ENCODE data around the gene PELO. TPM values are rescaled to one million over a fixed set of nuclear protein-coding genes. Genes with fewer than 3 reads are reported as not detected.

Gene PELO
- total RNA-seq, 4 donors from 2014 or later: 10.2 to 22.3 (median 12.9) TPM

DNA sequence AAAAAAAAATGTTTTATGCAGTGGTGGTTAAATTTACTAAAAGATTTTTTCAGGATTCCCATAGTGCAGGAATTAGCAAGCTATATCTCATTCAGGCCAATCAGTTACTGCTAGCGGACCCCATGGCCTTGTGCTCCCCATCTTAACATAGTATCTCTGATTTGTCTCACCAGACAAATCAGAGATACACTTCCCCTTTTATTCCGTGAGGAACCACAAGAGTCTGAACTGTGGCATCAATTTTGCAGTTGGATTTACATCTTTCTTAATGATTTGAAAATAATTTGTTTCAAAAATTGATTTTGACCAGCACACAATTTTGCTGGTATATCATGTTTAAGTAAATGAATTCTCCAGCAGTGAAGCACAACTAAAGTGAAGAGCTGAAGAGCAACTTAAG lies 17.9 kb downstream of the PELO start:
- H3K36me3 ChIP-seq: peaks cover 0 to 5% (median 0%) of the 10 kb centered on the region in 3 donors
- H3K9me3 ChIP-seq: no peaks in the 10 kb centered on the region
- no peak overlapping the region for H3K4me3 ChIP-seq
- peak overlapping the region in 1 of 4 donors; percentile 53 for H3K27ac ChIP-seq
- TF ChIP-seq, protein P1, sequence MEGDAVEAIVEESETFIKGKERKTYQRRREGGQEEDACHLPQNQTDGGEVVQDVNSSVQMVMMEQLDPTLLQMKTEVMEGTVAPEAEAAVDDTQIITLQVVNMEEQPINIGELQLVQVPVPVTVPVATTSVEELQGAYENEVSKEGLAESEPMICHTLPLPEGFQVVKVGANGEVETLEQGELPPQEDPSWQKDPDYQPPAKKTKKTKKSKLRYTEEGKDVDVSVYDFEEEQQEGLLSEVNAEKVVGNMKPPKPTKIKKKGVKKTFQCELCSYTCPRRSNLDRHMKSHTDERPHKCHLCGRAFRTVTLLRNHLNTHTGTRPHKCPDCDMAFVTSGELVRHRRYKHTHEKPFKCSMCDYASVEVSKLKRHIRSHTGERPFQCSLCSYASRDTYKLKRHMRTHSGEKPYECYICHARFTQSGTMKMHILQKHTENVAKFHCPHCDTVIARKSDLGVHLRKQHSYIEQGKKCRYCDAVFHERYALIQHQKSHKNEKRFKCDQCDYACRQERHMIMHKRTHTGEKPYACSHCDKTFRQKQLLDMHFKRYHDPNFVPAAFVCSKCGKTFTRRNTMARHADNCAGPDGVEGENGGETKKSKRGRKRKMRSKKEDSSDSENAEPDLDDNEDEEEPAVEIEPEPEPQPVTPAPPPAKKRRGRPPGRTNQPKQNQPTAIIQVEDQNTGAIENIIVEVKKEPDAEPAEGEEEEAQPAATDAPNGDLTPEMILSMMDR (IDR thresholded peaks at IDR 0.05): no peak
- TF ChIP-seq POLR2A (IDR thresholded peaks at IDR 0.05): no peak
- no peaks in the 10 kb centered on the region for H3K27me3 ChIP-seq
- peaks cover 0 to 26% (median 10%) of the 10 kb centered on the region in 4 donors for H3K4me1 ChIP-seq
- no peak for DNase-seq

DNA sequence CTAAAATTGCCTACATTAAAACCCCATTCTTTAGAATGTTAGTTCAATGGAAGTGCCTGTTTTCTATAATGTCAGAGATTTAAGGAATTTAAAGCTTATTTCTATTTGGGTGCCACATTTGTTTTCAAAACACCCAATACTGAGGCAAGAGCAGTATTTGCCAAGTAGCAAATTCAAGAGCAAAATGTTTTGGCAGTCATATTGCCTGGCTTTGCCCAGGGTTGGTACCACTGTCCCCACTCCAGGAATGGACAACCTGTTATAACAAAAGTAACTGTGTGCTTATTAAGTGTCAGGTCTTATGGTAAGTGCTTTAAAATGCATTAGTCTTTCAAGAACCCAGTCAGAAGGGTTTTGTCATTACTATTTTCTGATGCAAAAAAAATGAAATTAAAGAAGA lies 19.3 kb downstream of the PELO start:
- Histone ChIP-seq H3K27ac (peak overlapping the region in 1 of 4 donors; percentile 58), H3K4me1 (peaks cover 0 to 20% (median 5%) of the 10 kb centered on the region in 4 donors)
- TF ChIP-seq, protein P1 (IDR thresholded peaks at IDR 0.05): no peak
- TF ChIP-seq POLR2A (IDR thresholded peaks at IDR 0.05): no peak

GRCh38 chr5:52807723-52808122 lies 20.0 kb downstream of the PELO start:
- peaks cover 0 to 20% (median 3%) of the 10 kb centered on the region in 4 donors for H3K4me1 ChIP-seq
- no peaks in the 10 kb centered on the region for H3K27me3 ChIP-seq
- no peak overlapping the region for H3K4me3 ChIP-seq
- no peaks in the 10 kb centered on the region for H3K36me3 ChIP-seq
- H3K9me3 ChIP-seq: no peaks in the 10 kb centered on the region
- H3K27ac ChIP-seq: peak overlapping the region in 1 of 4 donors; percentile 58
- TF ChIP-seq POLR2A (IDR thresholded peaks at IDR 0.05): no peak
- TF ChIP-seq, protein P1 (IDR thresholded peaks at IDR 0.05): no peak
- DNase-seq: no peak

More for the DNA sequence above, 19.3 kb downstream of the PELO start:
- no peaks in the 10 kb centered on the region for H3K27me3 ChIP-seq
- no peak overlapping the region for H3K4me3 ChIP-seq
- no peak for DNase-seq
- no peaks in the 10 kb centered on the region for H3K9me3 ChIP-seq
- peaks cover 0 to 1% (median 0%) of the 10 kb centered on the region in 3 donors for H3K36me3 ChIP-seq

DNA sequence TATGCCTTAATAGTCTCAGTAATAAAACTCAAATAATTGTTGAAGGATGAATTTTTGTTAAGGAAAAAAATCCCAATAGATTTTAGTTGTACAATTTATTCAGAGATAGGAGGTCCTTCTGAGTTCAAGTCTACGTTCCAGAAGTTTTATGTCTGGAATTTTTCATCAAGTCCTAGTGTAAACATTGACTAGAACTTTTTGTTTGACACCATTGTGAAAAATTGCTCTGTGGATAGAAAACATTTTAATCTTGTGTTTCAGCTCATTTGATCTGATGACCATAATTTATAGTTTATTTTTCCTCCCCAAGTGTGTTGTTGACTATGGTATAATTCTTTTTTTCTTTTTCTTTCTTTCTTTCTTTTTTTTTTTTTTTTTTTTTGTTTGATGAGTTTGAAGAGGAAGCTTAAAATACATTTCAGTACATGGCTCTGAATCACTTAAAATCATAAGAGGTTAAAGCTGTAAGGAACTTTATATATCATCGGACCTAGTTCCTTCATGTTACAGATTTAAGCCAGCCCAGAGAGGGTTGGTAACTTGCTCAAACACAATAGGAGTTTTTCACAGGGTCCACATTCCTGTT lies 20.7 kb downstream of the PELO start:
- H3K27me3 ChIP-seq: no peaks in the 10 kb centered on the region
- peak overlapping the region in 2 of 4 donors; percentile 37 to 58 for H3K27ac ChIP-seq
- peaks cover 0 to 20% (median 0%) of the 10 kb centered on the region in 4 donors for H3K4me1 ChIP-seq

GRCh38 chr5:52809884-52810283 lies 22.2 kb downstream of the PELO start:
- H3K27me3 ChIP-seq: no peaks in the 10 kb centered on the region
- H3K4me3 ChIP-seq: no peak overlapping the region
- H3K4me1 ChIP-seq: peaks cover 0 to 18% (median 0%) of the 10 kb centered on the region in 4 donors
- no peaks in the 10 kb centered on the region for H3K36me3 ChIP-seq
- no peak for DNase-seq
- peak overlapping the region in 3 of 4 donors; percentile 21 to 58 (median 31) for H3K27ac ChIP-seq
- TF ChIP-seq, protein P1 (IDR thresholded peaks at IDR 0.05): no peak
- no peak for TF ChIP-seq POLR2A (IDR thresholded peaks at IDR 0.05)
- H3K9me3 ChIP-seq: no peaks in the 10 kb centered on the region

More for the DNA sequence above, 20.7 kb downstream of the PELO start:
- Histone ChIP-seq H3K36me3 (no peaks in the 10 kb centered on the region), H3K9me3 (no peaks in the 10 kb centered on the region), H3K4me3 (no peak overlapping the region)
- TF ChIP-seq, protein P1 (IDR thresholded peaks at IDR 0.05): no peak
- no peak for TF ChIP-seq POLR2A (IDR thresholded peaks at IDR 0.05)
- no peak for DNase-seq
